HepG2 (cell line): ENCODE results near the gene BLCAP. TPM values are rescaled to one million over a fixed set of nuclear protein-coding genes. Genes with fewer than 3 reads are reported as not detected.
A peak's percentile ranks its signal among the peaks of the same experiment; 100 is the strongest.

Experiments
- ATF5 ChIP-seq: sonication (generic); formaldehyde crosslinking; IDR thresholded peaks from 2 replicates; pipeline ENCODE4 v1.4.0; 2020; ENCODE audit warnings: mild to moderate bottlenecking, low read depth, missing genetic modification reagents
- POLR2AphosphoS5 ChIP-seq: IDR thresholded peaks from 2 replicates; pipeline ENCODE4 v1.6.1; 2012; ENCODE audit warnings: low read depth, low read length
- SIN3B ChIP-seq: fragments of 150-350 bp; IDR thresholded peaks from 2 replicates; pipeline ENCODE4 v1.6.1; 2014; ENCODE audit warnings: low read length
- TFDP1 ChIP-seq: IDR thresholded peaks from 2 replicates; pipeline ENCODE4 v1.6.1; 2016; ENCODE audit warnings: missing compliant biosample characterization, missing genetic modification reagents, borderline replicate concordance
- ZBTB26 ChIP-seq: IDR thresholded peaks from 2 replicates; pipeline ENCODE4 v1.6.1; 2016; ENCODE audit warnings: missing compliant biosample characterization, missing genetic modification reagents, borderline replicate concordance
- polyA plus RNA-seq, 8 experiments: library from polyadenylated mRNA; depleted of rRNA in 3 of 8; stranded (reverse) in 7 of 8; unstranded in 1 of 8; fragments of >200 nt; fragmentation: Illumina TruSeq in 4 of 8; extraction: Trizol in 4 of 8; gene quantifications; 2 replicates each; pipeline versions ENCODE4 v1.2.1 to v1.2.3, GENCODE V29; 2011 to 2016; ENCODE audit warnings: low read depth in 4 of 8, missing spikeins in 1 of 8, mixed read lengths in 1 of 8; ENCODE audit not compliant: insufficient read depth in 1 of 8
- total RNA-seq, 5 experiments: library from RNA; depleted of rRNA; stranded (reverse); fragments of >200 nt; fragmentation: Illumina TruSeq; extraction: Trizol; gene quantifications; 2 replicates each; pipeline ENCODE4 v1.2.3, GENCODE V29; 2016; ENCODE audit warnings: low read depth in 1 of 5
- TF ChIP-seq, protein P1 (sequence below): sonication (generic); formaldehyde crosslinking; IDR thresholded peaks from 2 replicates; pipeline ENCODE4 v1.5.0; 2020; ENCODE audit warnings: mild to moderate bottlenecking, missing genetic modification reagents, borderline replicate concordance

Gene BLCAP
- total and polyA plus RNA-seq, 2 of the 13 experiments (the other 11 are each of a cell fraction or from before 2014, with no cell fraction given) = 52.4 to 86.8 TPM

GRCh38 chr20:37526238-37526838, 1.3 kb downstream of the BLCAP start (continued):
- TF ChIP-seq ZBTB26 = peak; percentile 92; the same call in 1 of the 2 replicates
- TF ChIP-seq POLR2AphosphoS5 = peak; percentile 49; the same call in 1 of the 2 replicates
- TF ChIP-seq SIN3B = 0 out of 2 replicates have a peak, but pooled peaks have one; percentile 28
- TF ChIP-seq ATF5 (CRISPR knock-in tag) = 0 out of 2 replicates have a peak, but pooled peaks have one; percentile 54
- TF ChIP-seq, protein P1, sequence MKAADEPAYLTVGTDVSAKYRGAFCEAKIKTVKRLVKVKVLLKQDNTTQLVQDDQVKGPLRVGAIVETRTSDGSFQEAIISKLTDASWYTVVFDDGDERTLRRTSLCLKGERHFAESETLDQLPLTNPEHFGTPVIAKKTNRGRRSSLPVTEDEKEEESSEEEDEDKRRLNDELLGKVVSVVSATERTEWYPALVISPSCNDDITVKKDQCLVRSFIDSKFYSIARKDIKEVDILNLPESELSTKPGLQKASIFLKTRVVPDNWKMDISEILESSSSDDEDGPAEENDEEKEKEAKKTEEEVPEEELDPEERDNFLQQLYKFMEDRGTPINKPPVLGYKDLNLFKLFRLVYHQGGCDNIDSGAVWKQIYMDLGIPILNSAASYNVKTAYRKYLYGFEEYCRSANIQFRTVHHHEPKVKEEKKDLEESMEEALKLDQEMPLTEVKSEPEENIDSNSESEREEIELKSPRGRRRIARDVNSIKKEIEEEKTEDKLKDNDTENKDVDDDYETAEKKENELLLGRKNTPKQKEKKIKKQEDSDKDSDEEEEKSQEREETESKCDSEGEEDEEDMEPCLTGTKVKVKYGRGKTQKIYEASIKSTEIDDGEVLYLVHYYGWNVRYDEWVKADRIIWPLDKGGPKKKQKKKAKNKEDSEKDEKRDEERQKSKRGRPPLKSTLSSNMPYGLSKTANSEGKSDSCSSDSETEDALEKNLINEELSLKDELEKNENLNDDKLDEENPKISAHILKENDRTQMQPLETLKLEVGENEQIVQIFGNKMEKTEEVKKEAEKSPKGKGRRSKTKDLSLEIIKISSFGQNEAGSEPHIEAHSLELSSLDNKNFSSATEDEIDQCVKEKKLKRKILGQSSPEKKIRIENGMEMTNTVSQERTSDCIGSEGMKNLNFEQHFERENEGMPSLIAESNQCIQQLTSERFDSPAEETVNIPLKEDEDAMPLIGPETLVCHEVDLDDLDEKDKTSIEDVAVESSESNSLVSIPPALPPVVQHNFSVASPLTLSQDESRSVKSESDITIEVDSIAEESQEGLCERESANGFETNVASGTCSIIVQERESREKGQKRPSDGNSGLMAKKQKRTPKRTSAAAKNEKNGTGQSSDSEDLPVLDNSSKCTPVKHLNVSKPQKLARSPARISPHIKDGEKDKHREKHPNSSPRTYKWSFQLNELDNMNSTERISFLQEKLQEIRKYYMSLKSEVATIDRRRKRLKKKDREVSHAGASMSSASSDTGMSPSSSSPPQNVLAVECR (CRISPR knock-in tag) = peak; percentile 59; the same call in 1 of the 2 replicates
- TF ChIP-seq TFDP1 (CRISPR knock-in tag) = peak; percentile 31; the same call in 1 of the 2 replicates
- TF ChIP-seq, all 625 proteins: peak for 92
